Stimulated activated CD8-positive, alpha-beta memory T cell treated with anti-CD3 and anti-CD28 coated beads, Interleukin-12 subunit alpha, Interleukin-12 subunit beta, amount 100 ng/mL, for 1 hour (primary cell): ENCODE measurements around the gene SPATC1L.

Source experiments
- DNase-seq: peaks from one replicate; pipeline ENCODE4 v3.0.0-alpha.2; 2020; ENCODE audit warnings: low read depth

Gene SPATC1L

GRCh38 chr21:46130831-46131587 is 53.2 kb downstream of the SPATC1L start:
- no peak for DNase-seq

GRCh38 chr21:46129846-46130651 is 54.2 kb downstream of the SPATC1L start:
- no peak for DNase-seq

- no peak for DNase-seq
These were observed 55.2 kb downstream of the SPATC1L start for GRCh38 chr21:46128933-46129571.

- DNase-seq = no peak
These were observed 55.9 kb downstream of the SPATC1L start for GRCh38 chr21:46128106-46128932.

- DNase-seq = no peak
These were observed 56.8 kb downstream of the SPATC1L start for GRCh38 chr21:46127239-46128105.

GRCh38 chr21:46126309-46127238 is 57.7 kb downstream of the SPATC1L start:
- DNase-seq = no peak

GRCh38 chr21:46125846-46126301 is 58.4 kb downstream of the SPATC1L start:
- no peak for DNase-seq

GRCh38 chr21:46124926-46125845 is 59.1 kb downstream of the SPATC1L start:
- DNase-seq = no peak

GRCh38 chr21:46124083-46124925 is 60.0 kb downstream of the SPATC1L start:
- DNase-seq = no peak

- DNase-seq = no peak
These were observed 61.2 kb downstream of the SPATC1L start for GRCh38 chr21:46122758-46123683.

GRCh38 chr21:46122237-46122671 is 62.0 kb downstream of the SPATC1L start:
- no peak for DNase-seq

GRCh38 chr21:46121286-46122221 is 62.7 kb downstream of the SPATC1L start:
- no peak for DNase-seq

- no peak for DNase-seq
These were observed 63.7 kb downstream of the SPATC1L start for GRCh38 chr21:46120301-46121285.

GRCh38 chr21:46119637-46120271 is 64.5 kb downstream of the SPATC1L start:
- DNase-seq = no peak
